Upper lobe of left lung (tissue), 4 donors: ENCODE results near the gene LRIT3.

Experiments
- CTCF ChIP-seq, 6 experiments: fragments of 450-650 bp in 4 of 6; fragments of 200-600 bp in 2 of 6; sonication (generic) in 2 of 6; IDR thresholded peaks; one replicate each; pipeline ENCODE4 v1.5.1; 2016 to 2019; ENCODE audit warnings: antibody characterized with exemption in 6 of 6
- POLR2A ChIP-seq, 4 donors: fragments of 450-650 bp; IDR thresholded peaks; one replicate each; pipeline ENCODE4 v1.5.1; 2016 to 2017; ENCODE audit warnings: antibody characterized with exemption in 4 of 4, mild to moderate bottlenecking in 2 of 4

GRCh38 chr4:109816082-109816442 lies 31.8 kb upstream of the LRIT3 start:
- TF ChIP-seq POLR2A (IDR thresholded peaks at IDR 0.05) = no peak
- no peak for TF ChIP-seq CTCF (IDR thresholded peaks at IDR 0.05)
